GM23338 (cell line): Measurements from ENCODE around the gene TMEM88. TPM values are rescaled to one million over a fixed set of nuclear protein-coding genes. Genes with fewer than 3 reads are reported as not detected.

Experiments
- ATAC-seq: fragments of 200-7000 bp; cut with Tn5 transposase; 3 replicates; pipeline ENCODE4 v1.9.1; 2020
- DNase-seq: peaks from one replicate; pipeline ENCODE4 v3.0.0-alpha.2; 2015; ENCODE audit warnings: low spot score
- H2AFZ ChIP-seq: fragments of 200-600 bp; sonication (generic); 2 replicates; pipeline ENCODE4 v1.8.0; 2016; ENCODE audit warnings: antibody characterized with exemption, mild to moderate bottlenecking, moderate library complexity
- H3F3A ChIP-seq: fragments of 200-600 bp; sonication (generic); replicated peaks from 2 replicates; pipeline ENCODE4 v1.8.0; 2017; ENCODE audit warnings: antibody characterized with exemption, mixed run types, low read depth
- H3K27ac ChIP-seq: fragments of 200-600 bp; sonication (generic); 2 replicates; pipeline ENCODE4 v1.6.1; 2016; ENCODE audit warnings: low read depth
- H3K27me3 ChIP-seq: fragments of 200-600 bp; sonication (generic); 2 replicates; pipeline ENCODE4 v1.8.0; 2016; ENCODE audit warnings: mild to moderate bottlenecking, mixed run types, moderate library complexity; ENCODE audit not compliant: insufficient read depth
- H3K36me3 ChIP-seq: fragments of 200-600 bp; sonication (generic); 2 replicates; pipeline ENCODE4 v1.8.0; 2016; ENCODE audit warnings: mild to moderate bottlenecking; ENCODE audit not compliant: insufficient read depth
- H3K4me1 ChIP-seq: fragments of 200-600 bp; sonication (generic); 2 replicates; pipeline ENCODE4 v1.8.0; 2016; ENCODE audit warnings: mild to moderate bottlenecking, moderate library complexity; ENCODE audit not compliant: insufficient read depth
- H3K4me2 ChIP-seq: fragments of 200-600 bp; sonication (generic); 2 replicates; pipeline ENCODE4 v1.7.1; 2017; ENCODE audit warnings: mixed run types
- H3K4me3 ChIP-seq: fragments of 200-600 bp; sonication (generic); 2 replicates; pipeline ENCODE4 v1.6.1; 2016; ENCODE audit warnings: mixed run types
- H3K79me2 ChIP-seq: fragments of 200-600 bp; sonication (generic); replicated peaks from 2 replicates; pipeline ENCODE4 v1.8.0; 2017; ENCODE audit warnings: mild to moderate bottlenecking; ENCODE audit not compliant: insufficient read depth
- H3K9me2 ChIP-seq: fragments of 200-600 bp; sonication (generic); 2 replicates; pipeline ENCODE4 v1.8.0; 2017; ENCODE audit not compliant: insufficient read depth
- H4K20me1 ChIP-seq: fragments of 200-600 bp; sonication (generic); replicated peaks from 2 replicates; pipeline ENCODE4 v1.8.0; 2017; ENCODE audit warnings: mild to moderate bottlenecking; ENCODE audit not compliant: insufficient read depth
- H3K27ac Mint-ChIP-seq: 2 replicates; pipeline ENCODE4 v1.8.0; 2020; ENCODE audit warnings: inconsistent platforms, mild to moderate bottlenecking, moderate library complexity, mixed read lengths
- H3K27me3 Mint-ChIP-seq: 3 replicates; pipeline ENCODE4 v1.8.0; 2022; ENCODE audit warnings: low read depth, mild to moderate bottlenecking, moderate library complexity, mixed read lengths, inconsistent platforms; ENCODE audit not compliant: insufficient read depth, poor library complexity
- H3K36me3 Mint-ChIP-seq: 3 replicates; pipeline ENCODE4 v1.8.0; 2021; ENCODE audit warnings: low read depth, mild to moderate bottlenecking, inconsistent platforms, moderate library complexity, mixed read lengths
- H3K4me1 Mint-ChIP-seq: 3 replicates; pipeline ENCODE4 v1.8.0; 2020; ENCODE audit warnings: mild to moderate bottlenecking, inconsistent platforms, mixed read lengths
- H3K4me3 Mint-ChIP-seq: 3 replicates; pipeline ENCODE4 v1.8.0; 2021; ENCODE audit warnings: moderate library complexity, mild to moderate bottlenecking, inconsistent platforms, mixed read lengths
- H3K9me3 Mint-ChIP-seq: 3 replicates; pipeline ENCODE4 v1.8.0; 2020; ENCODE audit warnings: moderate library complexity, mild to moderate bottlenecking, inconsistent platforms, mixed read lengths
- CREB1 ChIP-seq: fragments of 250-450 bp; sonication (Bioruptor Pico); IDR thresholded peaks from 2 replicates; pipeline ENCODE4 v1.5.0; 2020; ENCODE audit warnings: low read depth, mild to moderate bottlenecking, moderate library complexity
- CTCF ChIP-seq, 2 experiments: fragments of 200-600 bp in 1 of 2; sonication (generic) in 1 of 2; conservative IDR thresholded peaks; 2 replicates each; pipeline versions ENCODE4 v1.5.1 to v1.6.1; 2016 to 2017; ENCODE audit warnings: antibody characterized with exemption in 2 of 2, low read depth in 2 of 2, mild to moderate bottlenecking in 2 of 2, moderate library complexity in 1 of 2
- EZH2 ChIP-seq: fragments of 200-600 bp; sonication (generic); IDR thresholded peaks from one replicate; pipeline ENCODE4 v1.8.0; 2017; ENCODE audit warnings: antibody characterized with exemption, mild to moderate bottlenecking, low read depth; ENCODE audit not compliant: unreplicated experiment
- EZH2phosphoT487 ChIP-seq: fragments of 200-600 bp; sonication (generic); IDR thresholded peaks from one replicate; pipeline ENCODE4 v1.8.1; 2018; ENCODE audit warnings: antibody characterized with exemption; ENCODE audit not compliant: unreplicated experiment
- JUNB ChIP-seq: IDR thresholded peaks from one replicate; pipeline ENCODE4 v1.6.1; 2016; ENCODE audit warnings: antibody characterized with exemption; ENCODE audit not compliant: unreplicated experiment
- NANOG ChIP-seq: IDR thresholded peaks from 2 replicates; pipeline ENCODE4 v1.6.1; 2016; ENCODE audit warnings: antibody characterized with exemption, borderline replicate concordance
- POLR2AphosphoS5 ChIP-seq: IDR thresholded peaks from 2 replicates; pipeline ENCODE4 v1.6.1; 2016; ENCODE audit warnings: antibody characterized with exemption, low read depth
- REST ChIP-seq: IDR thresholded peaks from one replicate; pipeline ENCODE4 v1.6.1; 2018; ENCODE audit warnings: antibody characterized with exemption; ENCODE audit not compliant: unreplicated experiment
- STAT1 ChIP-seq: IDR thresholded peaks from one replicate; pipeline ENCODE4 v1.6.1; 2016; ENCODE audit warnings: antibody characterized with exemption; ENCODE audit not compliant: unreplicated experiment
- ZNF114 ChIP-seq: fragments of 250-450 bp; sonication (Bioruptor Pico); IDR thresholded peaks from 2 replicates; pipeline ENCODE4 v1.5.0; 2020; ENCODE audit warnings: mild to moderate bottlenecking, moderate library complexity
- ZNF331 ChIP-seq: fragments of 250-450 bp; sonication (Bioruptor Pico); IDR thresholded peaks from 2 replicates; pipeline ENCODE4 v1.5.0; 2020; ENCODE audit warnings: low read depth, mild to moderate bottlenecking, moderate library complexity
- ZNF462 ChIP-seq: fragments of 250-450 bp; sonication (Bioruptor Pico); IDR thresholded peaks from 2 replicates; pipeline ENCODE4 v1.5.0; 2020; ENCODE audit warnings: mild to moderate bottlenecking, moderate library complexity
- polyA plus RNA-seq: library from polyadenylated mRNA; unstranded; fragments of >200 nt; fragmentation: Nextera tagmentation; extraction: Ambion mirVana; gene quantifications from 2 replicates; pipeline ENCODE4 v1.2.1, GENCODE V29; 2016
- total RNA-seq: library from RNA; depleted of rRNA; stranded (reverse); fragments of >200 nt; shearing (Covaris generic); gene quantifications from 2 replicates; pipeline ENCODE4 v1.2.3, GENCODE V29; 2014
- TF ChIP-seq, protein P1 (sequence below): IDR thresholded peaks from 2 replicates; pipeline ENCODE4 v1.6.1; 2016; ENCODE audit warnings: antibody characterized with exemption

The TMEM88 gene
- total and polyA plus RNA-seq, 2 experiments from 2014 or later, result 0.58 to 0.97 TPM

DNA sequence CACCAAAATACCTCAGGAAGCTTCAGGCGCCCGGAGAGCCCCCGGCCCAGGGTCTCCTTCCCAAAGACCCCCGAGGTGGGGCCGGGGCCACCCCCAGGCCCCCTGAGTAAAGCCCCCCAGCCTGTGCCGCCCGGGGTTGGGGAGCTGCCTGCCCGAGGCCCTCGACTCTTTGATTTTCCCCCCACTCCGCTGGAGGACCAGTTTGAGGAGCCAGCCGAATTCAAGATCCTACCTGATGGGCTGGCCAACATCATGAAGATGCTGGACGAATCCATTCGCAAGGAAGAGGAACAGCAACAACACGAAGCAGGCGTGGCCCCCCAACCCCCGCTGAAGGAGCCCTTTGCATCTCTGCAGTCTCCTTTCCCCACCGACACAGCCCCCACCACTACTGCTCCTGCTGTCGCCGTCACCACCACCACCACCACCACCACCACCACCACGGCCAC, 6.7 kb upstream of the TMEM88 start:
- H3K79me2 ChIP-seq, result no peaks in the 10 kb centered on the region
- peaks cover 13% of the 10 kb centered on the region; the same call in 1 of the 2 replicates for H3K4me1 ChIP-seq
- Mint-ChIP-seq H3K4me1 (peaks cover 22% of the 10 kb centered on the region), H3K4me3 (no peak overlapping the region), H3K36me3 (no peaks in the 10 kb centered on the region; the same call in 2 of the 3 replicates), H3K27me3 (peaks cover 45% of the 10 kb centered on the region), H3K27ac (no peak overlapping the region), H3K9me3 (no peaks in the 10 kb centered on the region; the same call in 2 of the 3 replicates)
- H3K27ac ChIP-seq, result no peak overlapping the region
- ATAC-seq, result no peak
- no peak overlapping the region for H3K4me2 ChIP-seq
- no peak overlapping the region for H3K4me3 ChIP-seq
- TF ChIP-seq NANOG (no peak), EZH2 (no peak), CTCF (conservative IDR thresholded peaks at IDR 0.05; ENCODE audit: low read depth in 2 of 2) (no peak), CREB1 (CRISPR knock-in tag) (no peak), ZNF114 (CRISPR knock-in tag) (no peak), EZH2phosphoT487 (no peak), POLR2AphosphoS5 (no peak), JUNB (no peak), ZNF331 (CRISPR knock-in tag) (no peak), REST (no peak), ZNF462 (no peak), STAT1 (no peak)
- TF ChIP-seq, protein P1, sequence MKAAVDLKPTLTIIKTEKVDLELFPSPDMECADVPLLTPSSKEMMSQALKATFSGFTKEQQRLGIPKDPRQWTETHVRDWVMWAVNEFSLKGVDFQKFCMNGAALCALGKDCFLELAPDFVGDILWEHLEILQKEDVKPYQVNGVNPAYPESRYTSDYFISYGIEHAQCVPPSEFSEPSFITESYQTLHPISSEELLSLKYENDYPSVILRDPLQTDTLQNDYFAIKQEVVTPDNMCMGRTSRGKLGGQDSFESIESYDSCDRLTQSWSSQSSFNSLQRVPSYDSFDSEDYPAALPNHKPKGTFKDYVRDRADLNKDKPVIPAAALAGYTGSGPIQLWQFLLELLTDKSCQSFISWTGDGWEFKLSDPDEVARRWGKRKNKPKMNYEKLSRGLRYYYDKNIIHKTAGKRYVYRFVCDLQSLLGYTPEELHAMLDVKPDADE, result no peak
- H3K9me2 ChIP-seq, result no peaks in the 10 kb centered on the region
- H4K20me1 ChIP-seq, result no peaks in the 10 kb centered on the region; the same call in 1 of the 2 replicates
- H2AFZ ChIP-seq, result no peak overlapping the region
- H3K36me3 ChIP-seq, result no peaks in the 10 kb centered on the region
- H3K27me3 ChIP-seq, result peaks cover 83% of the 10 kb centered on the region
- H3F3A ChIP-seq, result 0 out of 2 replicates have a peak, but pooled peaks cover 7% of the 10 kb centered on the region
- DNase-seq, result no peak
